Measurements from ENCODE around the gene ZNF416.

Gene ZNF416

GRCh38 chr19:57537953-57538547 lies 40.7 kb downstream of the ZNF416 start:
- no peak overlapping the region for H3K4me3 ChIP-seq (ENCODE audit: low read depth, low read length)
- no peak for TF ChIP-seq CTCF (IDR thresholded peaks at IDR 0.05; ENCODE audit: control insufficient read depth, extremely low read depth, insufficient read depth)
- no peak for DNase-seq (ENCODE audit: low read depth)

- DNase-seq (ENCODE audit: low read depth), result peak; percentile 93
- peak within 1 kb of the TSS; percentile 68 for H3K4me3 ChIP-seq (ENCODE audit: low read depth, low read length)
- no peak for TF ChIP-seq CTCF (IDR thresholded peaks at IDR 0.05; ENCODE audit: control insufficient read depth, extremely low read depth, insufficient read depth)
These were observed 51.4 kb downstream of the ZNF416 start, which contains the start of gene ZNF549 for GRCh38 chr19:57527136-57527881. TSS of gene ZNF549 (plus strand) at chr19:57527356. CDS start at chr19:57527574, 218 bp downstream.

Data from LNCaP clone FGC (cell line).